HepG2 (cell line): ENCODE measurements around the gene DCTN2. TPM values are rescaled to one million over a fixed set of nuclear protein-coding genes. Genes with fewer than 3 reads are reported as not detected.

Experiments used
- BCL6 ChIP-seq: IDR thresholded peaks from 2 replicates; pipeline ENCODE4 v1.6.1; 2016; ENCODE audit warnings: missing genetic modification reagents, missing compliant biosample characterization
- CCDC6 ChIP-seq: sonication (generic); formaldehyde crosslinking; IDR thresholded peaks from 2 replicates; pipeline ENCODE4 v1.8.1; 2022; ENCODE audit warnings: mild to moderate bottlenecking, missing genetic modification reagents, moderate library complexity
- HIVEP1 ChIP-seq: sonication (generic); formaldehyde crosslinking; IDR thresholded peaks from 2 replicates; pipeline ENCODE4 v1.4.0; 2020; ENCODE audit warnings: mild to moderate bottlenecking, missing genetic modification reagents
- KDM2A ChIP-seq: sonication (generic); formaldehyde crosslinking; IDR thresholded peaks from 2 replicates; pipeline ENCODE4 v1.4.0; 2020; ENCODE audit warnings: low read depth, missing genetic modification reagents, borderline replicate concordance
- MLLT10 ChIP-seq: sonication (generic); formaldehyde crosslinking; IDR thresholded peaks from 2 replicates; pipeline ENCODE4 v1.4.0; 2020; ENCODE audit warnings: missing genetic modification reagents
- NFATC3 ChIP-seq: sonication (generic); formaldehyde crosslinking; IDR thresholded peaks from 2 replicates; pipeline ENCODE4 v1.5.1; 2020; ENCODE audit warnings: mild to moderate bottlenecking, missing genetic modification reagents
- NPAS2 ChIP-seq: sonication (generic); formaldehyde crosslinking; IDR thresholded peaks from 2 replicates; pipeline ENCODE4 v1.8.0; 2022; ENCODE audit warnings: mild to moderate bottlenecking, missing genetic modification reagents, borderline replicate concordance
- RORA ChIP-seq: sonication (generic); formaldehyde crosslinking; IDR thresholded peaks from 2 replicates; pipeline ENCODE4 v1.5.0; 2020; ENCODE audit warnings: mild to moderate bottlenecking, missing genetic modification reagents, moderate library complexity
- TEAD3 ChIP-seq: optimal IDR thresholded peaks from 2 replicates; pipeline ENCODE3; 2016; ENCODE audit warnings: borderline replicate concordance
- TGIF2 ChIP-seq: IDR thresholded peaks from 2 replicates; pipeline ENCODE4 v1.6.1; 2016; ENCODE audit warnings: control low read depth, missing compliant biosample characterization
- TRIM24 ChIP-seq: sonication (generic); formaldehyde crosslinking; IDR thresholded peaks from 2 replicates; pipeline ENCODE4 v1.8.0; 2022; ENCODE audit warnings: mild to moderate bottlenecking, missing genetic modification reagents
- ZEB1 ChIP-seq: IDR thresholded peaks from 2 replicates; pipeline ENCODE4 v1.6.1; 2012; ENCODE audit warnings: mild to moderate bottlenecking, low read depth, inconsistent platforms; ENCODE audit not compliant: insufficient replicate concordance
- ZFP90 ChIP-seq: sonication (generic); formaldehyde crosslinking; IDR thresholded peaks from 2 replicates; pipeline ENCODE4 v1.8.0; 2022; ENCODE audit warnings: missing genetic modification reagents, mild to moderate bottlenecking, inconsistent platforms, borderline replicate concordance
- ZKSCAN1 ChIP-seq: fragments of 150-350 bp; IDR thresholded peaks from 2 replicates; pipeline ENCODE4 v1.6.1; 2014; ENCODE audit warnings: low read length
- ZNF234 ChIP-seq: sonication (generic); formaldehyde crosslinking; conservative IDR thresholded peaks from 2 replicates; pipeline ENCODE4 v1.5.1; 2020; ENCODE audit warnings: mild to moderate bottlenecking, missing genetic modification reagents
- ZNF547 ChIP-seq: sonication (generic); formaldehyde crosslinking; IDR thresholded peaks from 2 replicates; pipeline ENCODE4 v1.5.1; 2020; ENCODE audit warnings: mild to moderate bottlenecking, missing genetic modification reagents
- ZNF672 ChIP-seq: sonication (generic); formaldehyde crosslinking; IDR thresholded peaks from 2 replicates; pipeline ENCODE4 v1.8.1; 2022; ENCODE audit warnings: missing genetic modification reagents
- ZNF746 ChIP-seq: sonication (generic); formaldehyde crosslinking; IDR thresholded peaks from 2 replicates; pipeline ENCODE4 v1.8.0; 2022; ENCODE audit warnings: mild to moderate bottlenecking, missing genetic modification reagents
- ZNF749 ChIP-seq: sonication (generic); formaldehyde crosslinking; IDR thresholded peaks from 2 replicates; pipeline ENCODE4 v1.8.0; 2022; ENCODE audit warnings: mild to moderate bottlenecking, missing genetic modification reagents, moderate library complexity, borderline replicate concordance
- ZNF761 ChIP-seq: sonication (generic); formaldehyde crosslinking; conservative IDR thresholded peaks from 2 replicates; pipeline ENCODE4 v1.4.0; 2020; ENCODE audit warnings: mild to moderate bottlenecking, missing genetic modification reagents
- polyA plus RNA-seq, 8 experiments: library from polyadenylated mRNA; depleted of rRNA in 3 of 8; stranded (reverse) in 7 of 8; unstranded in 1 of 8; fragments of >200 nt; fragmentation: Illumina TruSeq in 4 of 8; extraction: Trizol in 4 of 8; gene quantifications; 2 replicates each; pipeline versions ENCODE4 v1.2.1 to v1.2.3, GENCODE V29; 2011 to 2016; ENCODE audit warnings: low read depth in 4 of 8, missing spikeins in 1 of 8, mixed read lengths in 1 of 8; ENCODE audit not compliant: insufficient read depth in 1 of 8
- total RNA-seq, 5 experiments: library from RNA; depleted of rRNA; stranded (reverse); fragments of >200 nt; fragmentation: Illumina TruSeq; extraction: Trizol; gene quantifications; 2 replicates each; pipeline ENCODE4 v1.2.3, GENCODE V29; 2016; ENCODE audit warnings: low read depth in 1 of 5
- TF ChIP-seq, protein P1 (sequence below): sonication (generic); formaldehyde crosslinking; IDR thresholded peaks from 2 replicates; pipeline ENCODE4 v1.4.0; 2020; ENCODE audit warnings: mild to moderate bottlenecking, low read depth, missing genetic modification reagents
- TF ChIP-seq, protein P2 (sequence below): sonication (generic); formaldehyde crosslinking; IDR thresholded peaks from 2 replicates; pipeline ENCODE4 v1.4.0; 2020; ENCODE audit warnings: missing genetic modification reagents
- TF ChIP-seq, protein P3 (sequence below): sonication (generic); formaldehyde crosslinking; IDR thresholded peaks from 2 replicates; pipeline ENCODE4 v1.5.1; 2020; ENCODE audit warnings: missing genetic modification reagents, mild to moderate bottlenecking, borderline replicate concordance

DCTN2 gene
- total and polyA plus RNA-seq, 2 of the 13 experiments (the other 11 are each of a cell fraction or from before 2014, with no cell fraction given) = 72.0 to 77.4 TPM

DNA sequence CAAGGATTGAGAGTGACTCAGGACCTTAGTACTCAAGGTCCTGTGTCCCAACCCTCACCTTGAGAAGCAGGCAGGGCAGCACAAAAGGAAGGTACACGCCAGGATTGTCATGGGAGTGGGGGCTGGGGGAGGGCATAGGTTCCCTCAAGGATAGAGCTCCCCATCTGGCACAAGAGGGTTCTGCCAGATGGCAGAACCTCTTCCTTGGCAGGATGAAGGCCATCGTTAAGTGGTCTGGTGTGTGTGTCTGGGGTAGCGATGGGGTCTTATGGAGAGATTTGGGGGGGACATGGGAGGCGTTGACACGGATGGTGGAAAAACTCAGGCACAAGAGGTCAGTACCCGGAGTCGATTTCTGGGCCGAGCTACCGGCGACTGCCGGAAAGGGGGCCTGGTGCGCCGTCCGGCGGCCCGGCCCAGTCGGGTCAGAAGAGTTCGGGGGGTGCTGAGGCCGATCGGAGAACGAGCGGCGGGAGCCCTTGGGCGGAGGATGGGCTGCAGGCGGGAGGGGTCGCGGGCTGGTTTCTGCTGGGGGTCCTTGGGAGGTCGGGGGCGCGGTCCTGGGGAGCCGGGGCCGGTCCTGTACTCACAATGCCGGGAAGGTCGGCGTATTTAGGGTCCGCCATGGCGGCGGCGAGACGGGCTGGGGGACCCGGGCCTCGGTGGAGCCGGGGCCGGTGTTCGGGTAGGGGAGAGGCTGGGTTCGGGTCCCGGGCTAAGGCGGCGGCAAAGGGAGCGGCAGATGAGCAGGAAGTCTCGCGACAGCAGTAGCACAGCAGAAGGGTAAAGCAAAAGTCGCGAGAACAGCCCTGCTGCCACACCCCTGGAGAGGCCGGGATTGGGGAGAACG lies at the start of gene DCTN2 (continued):
- TF ChIP-seq ZNF672 (CRISPR knock-in tag) (no peak), ZKSCAN1 (no peak), ZFP90 (CRISPR knock-in tag) (no peak), ZNF749 (CRISPR knock-in tag) (peak; percentile 43; the same call in 1 of the 2 replicates), ZNF547 (CRISPR knock-in tag) (no peak), ZEB1 (no peak), ZNF234 (no peak), MLLT10 (CRISPR knock-in tag) (no peak), TRIM24 (CRISPR knock-in tag) (no peak), ZNF761 (peak; percentile 65; the same call in 1 of the 2 replicates), HIVEP1 (CRISPR knock-in tag) (no peak), CCDC6 (CRISPR knock-in tag) (no peak), ZNF746 (no peak), NPAS2 (CRISPR knock-in tag) (no peak), NFATC3 (no peak), TGIF2 (no peak), RORA (no peak), BCL6 (CRISPR knock-in tag) (no peak), KDM2A (CRISPR knock-in tag) (peak; percentile 51; the same call in 1 of the 2 replicates), TEAD3 (peak; percentile 71)
- TF ChIP-seq, protein P1, sequence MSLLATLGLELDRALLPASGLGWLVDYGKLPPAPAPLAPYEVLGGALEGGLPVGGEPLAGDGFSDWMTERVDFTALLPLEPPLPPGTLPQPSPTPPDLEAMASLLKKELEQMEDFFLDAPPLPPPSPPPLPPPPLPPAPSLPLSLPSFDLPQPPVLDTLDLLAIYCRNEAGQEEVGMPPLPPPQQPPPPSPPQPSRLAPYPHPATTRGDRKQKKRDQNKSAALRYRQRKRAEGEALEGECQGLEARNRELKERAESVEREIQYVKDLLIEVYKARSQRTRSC = 0 out of 2 replicates have a peak, but pooled peaks have one; percentile 33
- TF ChIP-seq, protein P2, sequence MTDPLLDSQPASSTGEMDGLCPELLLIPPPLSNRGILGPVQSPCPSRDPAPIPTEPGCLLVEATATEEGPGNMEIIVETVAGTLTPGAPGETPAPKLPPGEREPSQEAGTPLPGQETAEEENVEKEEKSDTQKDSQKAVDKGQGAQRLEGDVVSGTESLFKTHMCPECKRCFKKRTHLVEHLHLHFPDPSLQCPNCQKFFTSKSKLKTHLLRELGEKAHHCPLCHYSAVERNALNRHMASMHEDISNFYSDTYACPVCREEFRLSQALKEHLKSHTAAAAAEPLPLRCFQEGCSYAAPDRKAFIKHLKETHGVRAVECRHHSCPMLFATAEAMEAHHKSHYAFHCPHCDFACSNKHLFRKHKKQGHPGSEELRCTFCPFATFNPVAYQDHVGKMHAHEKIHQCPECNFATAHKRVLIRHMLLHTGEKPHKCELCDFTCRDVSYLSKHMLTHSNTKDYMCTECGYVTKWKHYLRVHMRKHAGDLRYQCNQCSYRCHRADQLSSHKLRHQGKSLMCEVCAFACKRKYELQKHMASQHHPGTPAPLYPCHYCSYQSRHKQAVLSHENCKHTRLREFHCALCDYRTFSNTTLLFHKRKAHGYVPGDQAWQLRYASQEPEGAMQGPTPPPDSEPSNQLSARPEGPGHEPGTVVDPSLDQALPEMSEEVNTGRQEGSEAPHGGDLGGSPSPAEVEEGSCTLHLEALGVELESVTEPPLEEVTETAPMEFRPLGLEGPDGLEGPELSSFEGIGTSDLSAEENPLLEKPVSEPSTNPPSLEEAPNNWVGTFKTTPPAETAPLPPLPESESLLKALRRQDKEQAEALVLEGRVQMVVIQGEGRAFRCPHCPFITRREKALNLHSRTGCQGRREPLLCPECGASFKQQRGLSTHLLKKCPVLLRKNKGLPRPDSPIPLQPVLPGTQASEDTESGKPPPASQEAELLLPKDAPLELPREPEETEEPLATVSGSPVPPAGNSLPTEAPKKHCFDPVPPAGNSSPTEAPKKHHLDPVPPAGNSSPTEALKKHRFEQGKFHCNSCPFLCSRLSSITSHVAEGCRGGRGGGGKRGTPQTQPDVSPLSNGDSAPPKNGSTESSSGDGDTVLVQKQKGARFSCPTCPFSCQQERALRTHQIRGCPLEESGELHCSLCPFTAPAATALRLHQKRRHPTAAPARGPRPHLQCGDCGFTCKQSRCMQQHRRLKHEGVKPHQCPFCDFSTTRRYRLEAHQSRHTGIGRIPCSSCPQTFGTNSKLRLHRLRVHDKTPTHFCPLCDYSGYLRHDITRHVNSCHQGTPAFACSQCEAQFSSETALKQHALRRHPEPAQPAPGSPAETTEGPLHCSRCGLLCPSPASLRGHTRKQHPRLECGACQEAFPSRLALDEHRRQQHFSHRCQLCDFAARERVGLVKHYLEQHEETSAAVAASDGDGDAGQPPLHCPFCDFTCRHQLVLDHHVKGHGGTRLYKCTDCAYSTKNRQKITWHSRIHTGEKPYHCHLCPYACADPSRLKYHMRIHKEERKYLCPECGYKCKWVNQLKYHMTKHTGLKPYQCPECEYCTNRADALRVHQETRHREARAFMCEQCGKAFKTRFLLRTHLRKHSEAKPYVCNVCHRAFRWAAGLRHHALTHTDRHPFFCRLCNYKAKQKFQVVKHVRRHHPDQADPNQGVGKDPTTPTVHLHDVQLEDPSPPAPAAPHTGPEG (CRISPR knock-in tag) = no peak
- TF ChIP-seq, protein P3, sequence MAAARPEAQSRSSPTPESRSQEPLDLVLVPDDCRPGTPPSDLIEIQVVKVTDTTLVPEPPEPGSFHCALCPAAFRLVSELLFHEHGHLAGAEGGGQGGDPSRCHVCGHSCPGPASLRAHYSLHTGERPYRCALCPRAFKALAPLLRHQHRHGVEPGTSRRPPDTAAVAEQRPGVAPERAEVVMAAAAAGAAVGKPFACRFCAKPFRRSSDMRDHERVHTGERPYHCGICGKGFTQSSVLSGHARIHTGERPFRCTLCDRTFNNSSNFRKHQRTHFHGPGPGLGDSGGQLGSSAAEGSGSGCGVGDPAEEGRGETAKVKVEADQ (CRISPR knock-in tag) = 0 out of 2 replicates have a peak, but pooled peaks have one; percentile 37
